Measurements from ENCODE around the gene NR2F2. TPM values are rescaled to one million over a fixed set of nuclear protein-coding genes. Genes with fewer than 3 reads are reported as not detected.

Gene NR2F2
- total RNA-seq, 1 donor from 2014 or later = 40.3 TPM

DNA sequence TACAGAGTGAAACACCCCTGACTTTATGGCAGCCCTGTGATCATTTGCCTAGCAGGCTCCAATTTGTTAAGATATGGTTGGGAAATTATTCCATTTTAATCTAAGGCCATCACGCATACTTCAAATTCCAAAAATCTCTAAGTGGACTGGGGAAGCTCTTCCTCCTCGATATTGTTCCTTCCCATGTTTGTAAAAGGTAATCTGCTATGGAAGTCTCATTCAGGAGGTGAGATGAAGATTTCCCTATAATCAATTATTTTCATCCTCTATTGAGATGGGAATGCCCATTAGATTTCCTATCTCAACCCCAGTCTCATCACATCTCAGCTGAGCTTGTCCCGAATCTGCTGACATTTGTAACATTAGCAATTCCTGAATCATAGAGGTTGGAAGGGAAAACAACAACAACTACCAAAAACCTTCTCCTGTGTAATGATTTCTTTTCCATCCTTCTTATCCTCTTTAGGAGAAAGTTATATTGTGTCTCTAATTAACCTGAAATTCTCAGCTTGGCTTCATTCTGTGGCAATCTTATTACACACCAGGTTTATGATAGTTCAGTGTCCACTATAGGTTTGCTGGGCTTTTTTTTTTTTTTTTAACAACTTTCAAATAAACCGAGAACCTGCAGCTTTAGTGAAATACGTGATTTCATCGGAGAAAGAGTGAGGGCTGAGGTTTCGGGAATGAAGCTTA is 2.2 kb upstream of the NR2F2 start:
- Mint-ChIP-seq H3K36me3 (ENCODE audit: insufficient read depth) (no peaks in the 10 kb centered on the region), H3K4me1 (ENCODE audit: low read depth) (peaks cover 32% of the 10 kb centered on the region), H3K27me3 (peaks cover 44% of the 10 kb centered on the region), H3K9me3 (ENCODE audit: low read depth) (no peaks in the 10 kb centered on the region), H3K27ac (peak overlapping the region; percentile 11), H3K4me3 (ENCODE audit: low read depth) (peak overlapping the region; percentile 83)
- no peak for DNase-seq (ENCODE audit: low spot score, unreplicated experiment)
- TF ChIP-seq CTCF (IDR thresholded peaks at IDR 0.05; ENCODE audit: unreplicated experiment) = no peak

GRCh38 chr15:96328877-96329195 is 1.7 kb upstream of the NR2F2 start:
- Mint-ChIP-seq H3K4me3 (ENCODE audit: low read depth) (no peak overlapping the region), H3K27ac (no peak overlapping the region), H3K27me3 (peaks cover 41% of the 10 kb centered on the region), H3K9me3 (ENCODE audit: low read depth) (no peaks in the 10 kb centered on the region), H3K4me1 (ENCODE audit: low read depth) (peaks cover 32% of the 10 kb centered on the region), H3K36me3 (ENCODE audit: insufficient read depth) (peaks cover 3% of the 10 kb centered on the region)
- no peak for TF ChIP-seq CTCF (IDR thresholded peaks at IDR 0.05; ENCODE audit: unreplicated experiment)
- no peak for DNase-seq (ENCODE audit: low spot score, unreplicated experiment)

DNA sequence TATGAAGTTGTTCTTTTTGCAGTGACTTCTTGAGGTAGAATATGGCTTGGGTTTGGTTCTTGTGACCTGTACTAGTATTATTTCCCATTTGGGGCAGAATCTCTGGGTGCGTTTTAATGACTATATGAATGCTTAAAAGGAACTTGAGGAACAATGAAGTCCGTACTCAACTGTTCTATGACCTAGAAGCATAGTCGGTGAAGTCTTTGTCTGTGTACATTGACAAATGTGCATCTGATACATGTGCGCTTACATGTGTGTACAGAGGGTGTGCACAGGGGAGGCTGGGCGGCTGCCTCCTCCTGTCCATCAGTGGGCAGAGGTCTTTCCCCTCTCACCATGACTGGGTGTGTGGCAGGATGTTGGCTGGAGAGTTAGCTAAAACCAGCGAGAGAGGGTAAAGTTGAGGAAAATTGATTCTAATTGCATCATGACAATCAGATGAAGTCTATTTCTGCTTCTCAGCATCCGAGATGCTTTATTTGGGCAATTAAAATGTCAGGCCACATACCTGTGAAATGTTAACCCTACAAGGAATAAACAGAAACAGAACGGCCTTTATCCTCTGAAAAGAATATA is 1.0 kb upstream of the NR2F2 start:
- H3K36me3 Mint-ChIP-seq (ENCODE audit: insufficient read depth) = peaks cover 9% of the 10 kb centered on the region
- H3K9me3 Mint-ChIP-seq (ENCODE audit: low read depth) = no peaks in the 10 kb centered on the region
- H3K4me1 Mint-ChIP-seq (ENCODE audit: low read depth) = peaks cover 33% of the 10 kb centered on the region
- peak overlapping the region; percentile 83 for H3K4me3 Mint-ChIP-seq (ENCODE audit: low read depth)
- DNase-seq (ENCODE audit: low spot score, unreplicated experiment) = no peak
- H3K27me3 Mint-ChIP-seq = peaks cover 35% of the 10 kb centered on the region
- peak overlapping the region; percentile 49 for H3K27ac Mint-ChIP-seq
- no peak for TF ChIP-seq CTCF (IDR thresholded peaks at IDR 0.05; ENCODE audit: unreplicated experiment)

GRCh38 chr15:96330064-96330449 is 443 bp upstream of the NR2F2 start:
- no peaks in the 10 kb centered on the region for H3K9me3 Mint-ChIP-seq (ENCODE audit: low read depth)
- peaks cover 33% of the 10 kb centered on the region for H3K4me1 Mint-ChIP-seq (ENCODE audit: low read depth)
- H3K4me3 Mint-ChIP-seq (ENCODE audit: low read depth) = peak overlapping the region; percentile 83
- H3K27me3 Mint-ChIP-seq = peaks cover 30% of the 10 kb centered on the region
- peaks cover 12% of the 10 kb centered on the region for H3K36me3 Mint-ChIP-seq (ENCODE audit: insufficient read depth)
- DNase-seq (ENCODE audit: low spot score, unreplicated experiment) = no peak
- no peak for TF ChIP-seq CTCF (IDR thresholded peaks at IDR 0.05; ENCODE audit: unreplicated experiment)
- peak overlapping the region; percentile 83 for H3K27ac Mint-ChIP-seq

GRCh38 chr15:96331144-96331944 is 844 bp downstream of the NR2F2 start:
- Mint-ChIP-seq H3K9me3 (ENCODE audit: low read depth) (no peaks in the 10 kb centered on the region), H3K36me3 (ENCODE audit: insufficient read depth) (peaks cover 18% of the 10 kb centered on the region), H3K4me3 (ENCODE audit: low read depth) (peak overlapping the region; percentile 89), H3K27ac (peak overlapping the region; percentile 98), H3K27me3 (peaks cover 17% of the 10 kb centered on the region), H3K4me1 (ENCODE audit: low read depth) (peaks cover 35% of the 10 kb centered on the region)
- no peak for DNase-seq (ENCODE audit: low spot score, unreplicated experiment)
- TF ChIP-seq CTCF (IDR thresholded peaks at IDR 0.05; ENCODE audit: unreplicated experiment) = no peak

All from progenitor cell of endocrine pancreas (in vitro differentiated cells).